Right kidney (tissue), 9 donors: ENCODE measurements around the gene RPS21.

Source experiments
- DNase-seq: peaks from one replicate; pipeline ENCODE4 v3.0.0-alpha.2; 2016
- long read RNA-seq, 8 donors: transcript quantifications; one replicate each; lab custom pipeline, GENCODE V29; 2026

Gene RPS21
- long read RNA-seq, donor 1, transcript RPS21-205 (5 exons, 429 nt) = minor isoform, 54 of 1,989 reads
- long read RNA-seq, donor 1, transcript RPS21-201 (6 exons, 344 nt) = major isoform, 1,311 of 1,989 reads
- long read RNA-seq, donor 1, transcript RPS21-204 (4 exons, 418 nt) = minor isoform, 12 of 1,989 reads
- long read RNA-seq, donor 1, partial matches to known transcripts = 441 of 1,989 reads
- long read RNA-seq, donor 1, other reads (novel, unspliced or antisense) = 166 of 1,989 reads
- long read RNA-seq, donor 2, transcript RPS21-201 (6 exons, 344 nt) = major isoform, 741 of 1,138 reads
- long read RNA-seq, donor 2, transcript RPS21-205 (5 exons, 429 nt) = minor isoform, 17 of 1,138 reads
- long read RNA-seq, donor 2, partial matches to known transcripts = 295 of 1,138 reads
- long read RNA-seq, donor 2, other reads (novel, unspliced or antisense) = 82 of 1,138 reads
- long read RNA-seq, donor 3, transcript RPS21-205 (5 exons, 429 nt) = minor isoform, 9 of 456 reads
- long read RNA-seq, donor 3, transcript RPS21-201 (6 exons, 344 nt) = major isoform, 305 of 456 reads
- long read RNA-seq, donor 3, partial matches to known transcripts = 102 of 456 reads
- long read RNA-seq, donor 3, other reads (novel, unspliced or antisense) = 37 of 456 reads
- long read RNA-seq, donor 4, transcript RPS21-204 (4 exons, 418 nt) = minor isoform, 7 of 862 reads
- long read RNA-seq, donor 4, transcript RPS21-205 (5 exons, 429 nt) = minor isoform, 48 of 862 reads
- long read RNA-seq, donor 4, transcript RPS21-201 (6 exons, 344 nt) = major isoform, 586 of 862 reads
- long read RNA-seq, donor 4, partial matches to known transcripts = 170 of 862 reads
- long read RNA-seq, donor 4, other reads (novel, unspliced or antisense) = 50 of 862 reads
- long read RNA-seq, donor 5, transcript RPS21-204 (4 exons, 418 nt) = minor isoform, 9 of 970 reads
- long read RNA-seq, donor 5, transcript RPS21-205 (5 exons, 429 nt) = minor isoform, 35 of 970 reads
- long read RNA-seq, donor 5, transcript RPS21-201 (6 exons, 344 nt) = major isoform, 662 of 970 reads
- long read RNA-seq, donor 5, partial matches to known transcripts = 168 of 970 reads
- long read RNA-seq, donor 5, other reads (novel, unspliced or antisense) = 93 of 970 reads
- long read RNA-seq, donor 6, transcript RPS21-201 (6 exons, 344 nt) = major isoform, 502 of 828 reads
- long read RNA-seq, donor 6, transcript RPS21-205 (5 exons, 429 nt) = minor isoform, 34 of 828 reads
- long read RNA-seq, donor 6, partial matches to known transcripts = 248 of 828 reads
- long read RNA-seq, donor 6, other reads (novel, unspliced or antisense) = 40 of 828 reads
- long read RNA-seq, donor 7, transcript RPS21-201 (6 exons, 344 nt) = major isoform, 856 of 1,307 reads
- long read RNA-seq, donor 7, transcript RPS21-205 (5 exons, 429 nt) = minor isoform, 38 of 1,307 reads
- long read RNA-seq, donor 7, transcript RPS21-204 (4 exons, 418 nt) = minor isoform, 6 of 1,307 reads
- long read RNA-seq, donor 7, partial matches to known transcripts = 308 of 1,307 reads
- long read RNA-seq, donor 7, other reads (novel, unspliced or antisense) = 97 of 1,307 reads
- long read RNA-seq, donor 8, transcript RPS21-205 (5 exons, 429 nt) = minor isoform, 14 of 777 reads
- long read RNA-seq, donor 8, transcript RPS21-201 (6 exons, 344 nt) = major isoform, 552 of 777 reads
- long read RNA-seq, donor 8, partial matches to known transcripts = 154 of 777 reads
- long read RNA-seq, donor 8, other reads (novel, unspliced or antisense) = 56 of 777 reads

- DNase-seq = peak; percentile 84
Measured at GRCh38 chr20:62386383-62387218, at the start of gene RPS21. RPS21 (plus strand) TSS chr20:62387103; CDS start chr20:62387339, 236 bp downstream.

GRCh38 chr20:62337558-62338293, 49.2 kb upstream of the RPS21 start:
- DNase-seq = no peak

GRCh38 chr20:62338294-62338620, 48.6 kb upstream of the RPS21 start:
- no peak for DNase-seq

GRCh38 chr20:62339647-62340062, 47.2 kb upstream of the RPS21 start:
- no peak for DNase-seq

GRCh38 chr20:62342910-62343309, 44.0 kb upstream of the RPS21 start:
- no peak for DNase-seq

- no peak for DNase-seq
Measured at GRCh38 chr20:62344092-62344491, 42.8 kb upstream of the RPS21 start.

GRCh38 chr20:62344782-62345181, 42.1 kb upstream of the RPS21 start:
- DNase-seq = no peak

- no peak for DNase-seq
Measured at GRCh38 chr20:62345681-62346370, 41.1 kb upstream of the RPS21 start.

- DNase-seq = no peak
Measured at GRCh38 chr20:62346398-62347150, 40.3 kb upstream of the RPS21 start.

GRCh38 chr20:62347151-62347404, 39.8 kb upstream of the RPS21 start:
- no peak for DNase-seq

- no peak for DNase-seq
Measured at GRCh38 chr20:62347445-62347844, 39.5 kb upstream of the RPS21 start.

- DNase-seq = no peak
Measured at GRCh38 chr20:62348604-62349003, 38.3 kb upstream of the RPS21 start.

- DNase-seq = no peak
Measured at GRCh38 chr20:62349556-62350097, 37.3 kb upstream of the RPS21 start.

GRCh38 chr20:62350098-62350628, 36.7 kb upstream of the RPS21 start:
- no peak for DNase-seq

- DNase-seq = no peak
Measured at GRCh38 chr20:62350629-62351422, 36.1 kb upstream of the RPS21 start.

GRCh38 chr20:62351469-62352401, 35.2 kb upstream of the RPS21 start:
- no peak for DNase-seq
